SIG-M5 (cell line): Measurements from ENCODE around the gene BRD4.

ENCODE experiments used
- DNase-seq: peaks from one replicate; lab custom pipeline; 2025; lab: John Stamatoyannopoulos, UW

BRD4 gene

DNA sequence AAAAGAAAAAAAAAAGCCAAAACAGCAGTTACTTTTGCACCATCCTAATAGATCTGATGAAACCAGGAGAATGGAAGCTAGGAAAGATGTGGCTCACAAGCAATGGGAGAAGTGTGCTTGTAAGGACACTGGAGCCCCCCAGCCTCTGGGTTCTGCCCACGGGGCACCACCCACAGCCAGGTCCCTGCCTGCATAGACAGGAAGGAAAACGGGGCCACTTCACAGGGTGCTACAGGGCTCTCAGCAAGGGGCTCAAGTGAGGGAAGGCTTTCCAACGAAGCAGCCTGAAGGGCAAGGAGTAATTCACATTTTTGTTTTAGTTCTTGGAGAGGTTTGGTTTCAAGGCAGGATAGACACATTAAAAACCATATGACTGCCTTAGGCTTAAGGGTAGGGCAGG, 42.7 kb downstream of the BRD4 start:
- DNase-seq = no peak

DNA sequence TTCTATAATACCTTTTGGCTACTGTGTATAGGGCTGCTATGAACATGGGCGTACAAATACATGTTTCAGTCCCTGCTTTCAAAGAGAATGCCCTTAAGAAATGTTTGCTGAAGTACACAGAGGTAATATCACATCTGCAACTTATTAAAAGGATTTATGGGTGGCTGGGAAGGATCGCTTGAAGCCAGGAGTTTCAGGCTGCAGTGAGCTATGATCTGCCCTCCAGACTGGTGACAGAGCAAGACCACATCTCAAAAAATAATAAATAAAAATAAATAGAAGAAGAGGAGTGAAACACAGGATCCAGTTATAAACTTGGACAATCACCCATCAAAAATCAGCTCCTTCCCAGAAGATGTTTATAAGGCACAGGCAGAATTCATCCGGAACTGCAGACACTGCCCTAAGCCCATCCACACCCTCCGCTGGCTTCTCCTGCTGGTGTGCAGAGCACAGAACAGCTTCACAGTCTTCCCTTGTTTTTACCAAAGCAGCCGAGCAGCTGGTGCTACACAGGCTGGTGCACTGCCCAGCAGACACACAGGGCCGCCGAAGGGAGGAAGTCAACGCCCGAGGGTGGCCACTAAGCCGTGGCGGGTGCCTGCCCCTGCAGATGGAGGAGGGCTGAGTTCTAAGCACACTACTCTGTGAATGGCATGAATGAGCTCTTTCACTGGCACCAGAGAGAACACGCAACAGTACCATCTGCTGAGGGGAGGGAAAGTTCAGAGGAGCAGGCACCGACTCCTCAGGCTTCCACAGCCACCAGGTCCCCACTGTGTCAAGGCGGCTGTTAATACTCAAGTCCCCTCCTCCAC, 44.0 kb downstream of the BRD4 start:
- DNase-seq = no peak

DNA sequence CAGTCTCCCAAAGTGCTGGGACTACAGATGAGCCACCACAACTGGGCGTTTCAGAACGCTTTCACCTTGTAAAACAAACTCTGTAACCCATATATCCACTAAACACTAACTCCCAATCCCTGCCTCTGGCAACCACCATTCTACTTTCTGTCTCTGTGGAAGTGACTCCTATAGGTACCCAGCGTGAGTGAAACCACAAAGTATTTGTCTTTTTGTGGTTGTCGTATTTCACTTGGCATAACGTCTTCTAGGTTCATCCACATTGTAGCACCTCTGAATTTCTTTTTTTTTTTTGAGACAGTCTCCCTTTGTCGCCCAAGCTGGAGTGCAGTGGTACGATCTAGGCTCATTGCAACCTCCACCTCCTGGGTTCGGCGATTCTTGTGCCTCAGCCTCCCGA, 44.8 kb downstream of the BRD4 start:
- no peak for DNase-seq

DNA sequence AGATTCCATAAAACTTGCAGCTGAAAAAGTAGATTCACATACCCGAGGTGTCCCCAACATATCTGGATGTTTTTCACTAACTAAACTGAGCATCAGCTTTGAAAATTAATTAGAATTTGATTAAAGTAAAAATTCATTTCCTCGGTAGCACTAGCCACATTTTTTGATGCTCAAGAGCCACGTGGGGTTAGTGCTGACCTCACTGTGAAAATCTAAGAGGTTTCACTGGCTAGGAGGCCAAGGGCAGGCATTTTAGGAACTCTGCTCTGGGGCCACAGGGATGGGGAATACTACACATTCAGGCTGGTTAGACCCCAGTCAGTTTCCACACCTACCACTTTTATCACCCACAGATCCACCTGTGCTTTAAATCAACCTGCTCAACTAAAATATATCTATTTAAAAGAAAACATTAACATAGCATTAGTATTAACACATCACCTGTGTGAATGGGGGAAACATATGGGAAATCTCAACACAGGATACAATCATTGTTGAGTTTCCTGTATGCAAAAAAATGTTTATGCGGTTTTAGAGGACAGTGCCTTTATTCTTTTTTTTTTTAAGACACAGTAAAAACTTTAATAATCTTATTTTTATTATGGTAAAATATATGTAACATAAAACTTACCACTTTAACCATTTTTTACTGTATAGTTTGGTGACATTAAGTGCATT, 45.5 kb downstream of the BRD4 start:
- no peak for DNase-seq

DNA sequence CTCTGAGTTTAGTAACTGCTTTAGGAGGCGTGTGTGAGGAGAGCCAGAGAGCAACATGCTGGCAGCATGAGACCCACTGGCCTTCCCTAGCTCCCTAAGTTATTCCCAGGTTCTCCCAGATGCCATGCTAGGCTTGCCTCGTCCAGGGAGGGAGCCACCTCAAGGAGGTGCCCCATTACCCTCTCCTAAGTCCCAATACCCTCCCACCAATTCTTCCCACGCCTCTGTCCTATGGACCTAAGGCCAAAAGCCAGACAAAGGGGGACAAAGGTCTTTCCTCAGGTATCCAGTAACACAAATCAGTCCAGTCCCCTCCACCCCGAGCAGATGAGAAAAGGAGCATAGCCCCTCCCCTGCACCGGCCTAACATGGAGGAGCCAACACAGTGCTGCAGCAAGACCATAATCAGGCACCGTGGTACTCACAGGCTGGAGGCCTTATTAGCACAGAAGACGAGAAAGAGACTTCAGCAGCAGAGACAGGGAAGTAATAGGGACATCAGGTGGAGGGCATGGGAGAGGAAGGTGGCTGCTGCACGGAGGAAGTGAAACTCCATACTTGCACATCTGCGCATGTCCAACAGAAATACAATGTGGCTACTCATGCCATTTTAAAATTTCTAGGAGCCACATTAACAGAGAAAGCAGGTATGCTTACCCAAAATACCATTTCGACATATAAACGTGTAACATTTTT, 46.3 kb downstream of the BRD4 start:
- no peak for DNase-seq

DNA sequence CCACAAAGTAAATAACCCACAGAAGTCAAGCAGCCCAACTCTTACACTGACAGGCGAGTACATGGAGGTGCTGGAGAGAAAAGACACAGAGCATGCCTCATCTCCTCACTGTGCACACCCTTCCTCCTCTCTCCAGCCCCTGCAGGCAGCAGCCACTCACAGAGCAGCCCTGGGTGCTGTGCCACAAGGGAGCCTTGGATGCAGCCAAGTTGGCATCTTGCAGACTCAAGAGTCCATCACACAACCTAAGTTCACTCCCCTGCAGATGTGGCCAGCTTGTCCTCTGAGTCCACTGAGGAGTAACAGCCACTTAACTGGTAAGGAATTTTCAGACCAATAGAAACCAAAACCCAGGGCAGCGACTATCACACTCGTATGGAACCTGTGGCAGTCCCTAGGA, 47.4 kb downstream of the BRD4 start:
- no peak for DNase-seq

DNA sequence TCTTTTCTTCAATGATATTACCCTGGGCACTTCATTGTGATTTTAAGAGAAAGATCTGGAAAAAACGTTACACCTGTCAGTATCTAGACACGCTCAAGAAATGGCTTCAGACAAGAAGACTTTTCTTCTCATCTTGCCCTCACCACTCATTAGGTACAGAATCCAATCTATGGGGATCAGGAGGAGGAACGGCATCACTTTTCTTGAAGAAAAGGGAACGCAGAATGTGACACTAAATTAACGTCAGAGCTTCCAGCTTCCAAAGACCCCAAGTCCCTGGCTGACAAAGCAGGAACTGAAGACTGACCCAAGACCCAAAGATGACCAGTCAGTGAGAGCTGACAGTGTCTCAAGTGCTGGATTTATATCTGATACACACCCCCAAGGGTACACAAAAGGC, 48.2 kb downstream of the BRD4 start:
- DNase-seq = no peak

DNA sequence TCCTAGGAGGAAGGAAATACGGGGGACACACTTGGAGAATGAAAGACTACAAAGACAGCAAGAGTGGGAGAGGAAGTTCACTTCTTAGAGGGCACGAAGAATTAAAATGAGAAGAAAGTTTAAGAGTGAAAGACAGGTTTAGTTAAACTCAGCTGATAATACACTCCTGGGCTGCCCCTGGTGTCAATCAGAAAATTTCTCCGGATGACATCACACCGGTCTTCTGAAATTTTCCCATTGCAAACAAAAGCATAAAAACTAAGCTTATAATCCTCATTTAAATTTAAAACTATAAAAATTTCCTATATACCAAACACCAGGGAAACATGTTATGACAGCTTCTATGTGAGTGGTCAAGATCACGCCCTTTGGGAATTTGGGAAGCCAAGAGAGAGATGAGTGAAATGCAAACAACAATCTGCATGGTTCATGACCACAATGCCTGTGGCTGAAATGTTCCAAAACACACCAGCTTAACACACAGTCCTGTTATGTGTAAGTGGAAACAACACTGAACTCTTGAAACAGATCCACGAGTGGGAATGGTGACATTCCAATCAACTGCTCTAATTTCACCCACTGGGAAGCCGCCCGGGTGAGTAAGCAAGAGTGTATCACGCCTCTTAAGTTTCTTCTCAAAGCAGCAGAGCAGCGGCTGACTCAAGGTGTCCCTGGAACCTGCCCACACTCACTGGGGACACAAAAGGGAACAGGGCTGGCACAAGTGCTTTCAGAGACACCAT, 49.0 kb downstream of the BRD4 start:
- DNase-seq = no peak

DNA sequence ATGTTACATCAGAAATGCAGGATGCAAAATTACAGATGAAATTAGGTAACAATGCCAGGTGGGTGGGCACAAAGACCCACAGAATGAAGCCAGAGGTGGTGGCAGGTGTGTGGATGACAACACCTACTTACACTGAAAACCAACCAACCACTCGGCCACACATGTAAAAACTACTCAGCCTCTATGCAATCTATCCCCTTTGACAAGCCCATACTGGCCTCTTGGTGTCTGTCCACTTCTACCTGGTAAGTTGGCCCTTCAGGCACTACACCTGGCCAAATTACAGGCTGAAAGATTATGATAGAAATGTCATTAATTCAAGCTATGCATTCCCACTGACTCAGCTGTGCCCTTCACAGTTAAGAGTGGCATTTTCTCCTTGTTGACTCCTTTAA, 50.0 kb downstream of the BRD4 start:
- DNase-seq = no peak

DNA sequence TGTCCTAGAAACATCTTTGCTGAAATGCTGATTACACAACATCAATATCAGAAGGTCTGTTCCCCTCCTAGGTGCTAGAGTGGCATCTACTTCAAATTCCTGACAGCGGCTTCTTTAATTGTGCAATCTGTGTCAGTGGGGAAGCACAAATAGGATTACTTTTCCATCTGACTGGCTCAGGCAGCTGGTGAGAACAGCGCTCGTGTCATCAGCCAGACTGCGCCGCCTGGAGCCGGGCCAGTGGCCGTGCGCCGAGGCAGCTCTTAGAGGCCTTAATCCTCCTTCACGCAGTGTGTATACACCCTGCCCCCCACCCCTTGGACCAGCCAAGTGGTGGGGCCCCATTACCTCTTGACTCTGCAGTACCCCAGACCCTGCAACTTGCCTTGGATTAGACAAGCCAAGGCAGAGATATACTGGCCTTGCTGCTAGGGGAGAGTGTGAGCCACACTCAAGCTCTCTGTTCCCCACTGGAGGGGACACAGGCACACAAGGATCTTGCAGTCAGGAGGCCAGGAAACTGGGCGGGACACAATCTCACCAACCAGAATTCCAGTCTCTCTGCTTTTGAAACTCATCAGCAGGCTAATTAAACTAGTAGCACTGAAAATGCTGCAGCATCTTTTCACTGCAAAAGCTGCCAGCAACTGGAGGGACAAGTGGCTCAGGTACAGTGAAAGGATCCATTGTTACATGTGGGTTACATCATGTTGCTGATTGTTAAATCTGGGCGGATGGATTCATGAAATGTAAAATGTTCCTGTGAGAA, 51.2 kb downstream of the BRD4 start:
- DNase-seq = no peak

DNA sequence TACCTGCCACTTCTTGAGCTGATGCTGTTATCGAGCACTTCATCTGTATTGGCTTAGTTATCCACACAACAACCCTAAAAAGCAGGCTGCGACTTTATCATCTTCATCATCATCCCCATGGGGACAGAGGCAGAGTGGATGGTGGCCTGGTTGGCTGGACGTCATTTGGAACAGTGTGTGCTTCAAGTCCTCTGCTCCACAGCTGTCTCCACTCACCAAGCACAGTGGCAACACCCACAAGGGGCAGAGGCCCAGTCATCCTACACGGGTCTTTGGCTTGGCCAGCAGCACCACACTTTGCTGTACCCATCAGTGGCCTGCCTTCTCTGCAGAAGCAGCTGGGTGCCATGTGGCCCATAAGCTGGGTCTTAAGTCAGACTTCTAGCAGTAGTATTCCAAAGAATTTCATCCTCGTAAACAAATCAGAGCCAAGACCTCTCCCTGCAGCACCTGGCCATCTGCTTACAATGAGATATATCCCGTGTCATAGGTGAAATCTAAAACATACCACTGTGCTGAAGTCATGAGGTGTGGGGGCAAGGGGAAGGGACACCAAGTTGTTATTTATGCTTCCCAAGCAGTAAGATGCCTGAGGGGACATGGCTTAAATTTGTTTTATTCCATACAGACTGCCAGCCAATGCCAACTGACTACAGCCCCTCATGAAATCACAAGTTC, 52.2 kb downstream of the BRD4 start:
- DNase-seq = no peak

DNA sequence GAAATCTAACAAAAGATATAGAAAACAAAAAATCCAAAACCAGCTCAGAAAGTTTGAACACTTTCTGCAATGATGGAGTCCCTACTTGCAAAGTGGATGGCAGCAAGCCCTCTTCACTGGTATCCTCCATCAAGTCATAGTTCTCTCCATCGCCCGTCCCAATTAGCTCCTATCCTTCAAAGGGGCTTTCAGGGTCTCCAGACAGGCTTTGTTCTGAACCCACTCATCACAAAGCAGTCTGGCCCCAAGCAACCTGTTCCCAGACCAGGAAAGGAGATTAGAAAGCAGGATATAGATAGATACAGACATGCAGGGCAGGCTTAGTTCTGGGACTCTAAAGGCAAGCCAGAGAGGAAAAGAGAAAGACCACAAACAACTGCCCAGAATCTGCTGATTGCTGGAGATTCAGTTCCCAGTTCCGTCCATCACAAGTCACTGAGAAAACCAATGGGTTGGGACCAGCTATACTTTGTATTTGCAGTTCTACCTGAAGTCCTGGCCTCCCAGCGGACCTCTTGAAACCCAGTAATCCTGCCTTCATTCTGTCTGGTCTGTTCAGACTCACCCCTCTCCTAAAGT, 52.9 kb downstream of the BRD4 start:
- no peak for DNase-seq

DNA sequence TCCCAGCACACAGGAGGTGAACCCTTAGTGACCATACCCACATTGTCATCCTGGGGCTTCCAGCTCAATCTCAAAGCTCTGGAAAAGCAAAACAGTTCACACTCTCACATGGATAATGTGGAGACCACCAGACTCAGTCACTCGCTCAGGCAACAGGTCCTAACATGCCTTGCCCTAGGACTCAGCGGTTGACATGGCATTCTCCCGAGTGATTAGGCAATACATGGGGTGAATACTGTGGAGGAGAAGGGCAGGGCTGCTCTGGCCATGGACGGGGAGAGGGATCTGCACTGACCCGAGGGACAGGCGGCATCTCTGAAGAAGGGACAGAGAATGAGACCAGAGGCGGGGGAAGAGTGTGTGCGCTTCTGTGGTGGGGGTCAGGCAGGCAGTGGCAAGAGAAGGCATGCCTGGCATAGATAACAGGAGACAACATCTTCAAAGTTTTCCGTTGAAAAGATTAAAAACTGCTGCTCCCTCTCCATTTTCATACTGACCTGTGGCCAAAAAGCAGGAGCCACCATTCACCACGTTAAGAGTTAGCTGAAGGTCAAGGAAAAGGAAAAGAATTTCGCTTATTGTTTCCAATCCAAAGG, 55.6 kb downstream of the BRD4 start:
- DNase-seq = no peak

DNA sequence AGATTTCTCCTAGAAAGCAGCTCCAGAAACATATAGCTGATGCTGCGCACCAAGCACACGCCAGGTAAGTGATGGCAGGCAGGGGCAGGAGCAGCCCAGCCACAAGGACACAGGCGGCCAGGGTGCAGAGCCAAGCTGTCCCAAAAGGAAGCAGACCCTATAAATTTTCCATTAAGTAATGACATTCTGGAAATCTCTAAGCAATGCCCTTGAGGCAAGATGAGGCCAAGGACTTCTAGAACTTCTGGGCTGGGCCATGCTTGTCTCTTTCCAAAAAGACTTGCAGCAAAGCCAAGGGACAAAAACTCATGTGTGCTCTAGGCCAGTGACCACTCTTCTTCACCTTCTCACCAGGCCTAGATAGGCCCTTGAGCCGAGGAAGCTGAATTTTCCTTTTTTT, 57.9 kb downstream of the BRD4 start:
- DNase-seq = no peak

DNA sequence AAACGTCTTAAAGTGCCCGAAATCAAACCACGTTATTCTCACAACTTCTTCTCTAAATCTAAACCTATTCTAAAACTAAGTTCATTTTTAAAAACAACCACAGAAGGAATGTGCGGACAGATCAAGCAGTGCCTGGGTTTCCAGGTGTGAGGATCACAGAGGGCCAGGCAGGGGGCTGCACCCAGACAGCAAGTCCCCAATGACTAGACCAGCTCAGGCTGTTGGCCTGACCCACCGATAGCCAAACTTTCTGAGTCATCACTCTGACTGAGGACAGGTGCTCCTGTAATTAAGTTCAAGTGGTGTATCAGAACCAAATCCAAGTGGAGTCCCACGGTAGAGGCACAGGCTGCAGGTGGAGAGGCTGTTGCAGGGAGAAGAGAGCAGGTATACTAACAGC, 62.5 kb downstream of the BRD4 start:
- DNase-seq = no peak

DNA sequence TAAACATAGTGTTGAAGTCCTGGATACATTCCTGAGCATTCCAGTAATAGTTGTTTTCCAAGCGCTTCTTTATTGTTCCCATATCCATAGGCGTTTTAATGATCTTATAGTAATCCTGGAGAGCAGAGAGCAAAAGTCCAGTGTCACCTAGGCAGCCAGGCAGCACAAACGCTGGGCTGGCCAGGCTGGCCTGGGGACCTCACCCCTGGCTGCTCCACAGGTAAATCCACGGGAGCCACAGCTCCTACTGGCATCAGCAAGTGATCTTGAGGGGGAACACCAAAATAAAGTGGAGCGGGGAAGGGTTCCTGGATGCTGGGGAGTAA, 63.4 kb downstream of the BRD4 start:
- no peak for DNase-seq

DNA sequence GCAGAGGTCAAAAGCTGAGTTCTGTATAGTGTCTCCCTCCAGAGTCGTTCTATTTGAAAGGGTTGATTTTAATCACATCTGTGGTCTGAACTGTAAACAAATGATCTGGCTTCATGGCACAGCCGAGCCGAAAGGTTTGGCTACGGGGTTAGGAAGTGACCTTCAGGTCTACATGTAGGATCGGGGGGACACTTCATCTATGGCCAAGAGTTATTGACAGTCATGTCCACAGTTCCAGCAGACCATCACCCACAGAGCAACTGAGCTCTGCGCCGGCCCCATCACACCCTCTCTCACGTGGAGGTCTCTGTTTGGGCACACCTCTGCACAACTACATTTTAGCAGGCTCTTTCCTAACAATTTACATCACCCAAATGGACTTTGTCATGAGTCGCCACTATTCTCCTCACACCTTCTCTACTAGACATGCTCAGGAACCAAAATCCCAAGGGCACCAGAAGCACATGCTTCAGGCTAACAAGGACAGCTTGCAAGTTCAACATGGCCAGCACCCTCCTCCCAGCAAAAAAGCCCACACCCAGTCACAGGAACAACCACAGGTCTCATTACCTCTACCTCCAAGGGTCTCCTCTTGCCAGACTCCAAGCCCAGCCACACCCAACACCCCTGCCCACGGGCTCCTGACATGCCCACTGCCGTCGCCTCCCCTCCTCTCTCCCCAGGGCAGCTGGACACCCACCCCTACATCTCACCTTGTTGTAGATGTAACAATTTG, 64.0 kb downstream of the BRD4 start:
- DNase-seq = no peak

DNA sequence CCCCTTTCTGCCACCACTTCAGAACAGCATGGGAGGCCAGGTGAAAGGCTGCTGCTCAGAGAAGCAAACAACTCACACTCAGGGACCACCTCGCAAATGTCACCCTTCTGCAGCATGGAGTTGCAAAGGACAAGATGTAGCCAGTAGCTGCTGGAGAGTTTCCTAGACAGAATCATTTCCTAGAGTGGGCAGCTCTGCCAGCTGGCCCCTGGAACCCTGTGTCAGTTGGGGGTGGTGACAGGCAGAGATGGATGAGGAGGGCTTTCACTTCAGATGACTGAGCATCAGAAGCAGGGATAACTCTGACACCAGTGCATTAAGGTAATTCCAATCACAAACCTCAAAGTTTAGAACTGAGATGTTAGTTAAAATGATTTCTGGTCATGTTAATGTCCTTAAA, 65.7 kb downstream of the BRD4 start:
- no peak for DNase-seq

DNA sequence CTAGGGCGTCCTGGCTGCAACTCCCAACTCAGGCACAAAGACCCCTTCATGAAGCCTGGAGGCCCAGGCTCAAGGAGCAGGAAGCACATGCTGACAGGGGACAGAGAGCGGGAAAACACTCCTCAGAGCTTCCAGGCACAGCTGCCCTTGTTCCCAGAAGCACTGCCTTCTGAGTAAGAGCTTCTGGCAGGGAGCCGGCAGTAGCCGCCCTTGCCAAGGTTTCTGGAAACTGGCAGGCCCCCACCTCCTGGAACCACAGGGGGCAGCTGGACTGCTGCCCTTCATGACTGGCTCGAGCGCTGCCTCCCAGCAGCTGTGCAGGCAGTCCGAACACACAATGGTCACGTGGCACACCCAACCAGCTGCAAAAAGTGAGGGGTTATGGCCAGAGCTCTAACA, 66.5 kb downstream of the BRD4 start:
- DNase-seq = no peak
